Measurements from ENCODE around the gene PDE2A. TPM values are rescaled to one million over a fixed set of nuclear protein-coding genes. Genes with fewer than 3 reads are reported as not detected.
A peak's percentile ranks its signal among the peaks of the same experiment; 100 is the strongest.

Gene PDE2A
- polyA plus RNA-seq, 3 donors: 17.1 to 21.1 (median 17.9) TPM

DNA sequence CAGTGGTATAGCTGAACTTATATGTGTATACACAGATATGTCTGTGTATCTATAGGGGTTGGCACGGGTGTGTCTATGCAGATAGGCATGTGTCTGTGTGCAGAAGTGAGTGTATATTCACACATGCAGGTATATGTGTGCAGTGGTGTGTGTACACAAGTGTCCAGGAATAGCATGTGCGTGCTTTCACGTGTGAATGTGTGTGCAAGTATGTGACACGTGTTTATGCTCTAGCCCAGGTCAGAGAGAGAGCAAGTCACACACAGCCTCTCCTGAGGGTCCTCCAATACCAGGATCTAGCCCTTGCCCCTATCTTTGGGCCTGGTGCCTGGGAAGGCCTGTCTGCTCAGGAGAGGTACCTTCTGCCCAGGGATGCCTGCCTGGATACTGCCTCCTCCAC, 26.3 kb downstream of the PDE2A start:
- no peak for DNase-seq (ENCODE audit: extremely low read depth in 1 of 11, low read depth in 9 of 11, low spot score in 4 of 11)

DNA sequence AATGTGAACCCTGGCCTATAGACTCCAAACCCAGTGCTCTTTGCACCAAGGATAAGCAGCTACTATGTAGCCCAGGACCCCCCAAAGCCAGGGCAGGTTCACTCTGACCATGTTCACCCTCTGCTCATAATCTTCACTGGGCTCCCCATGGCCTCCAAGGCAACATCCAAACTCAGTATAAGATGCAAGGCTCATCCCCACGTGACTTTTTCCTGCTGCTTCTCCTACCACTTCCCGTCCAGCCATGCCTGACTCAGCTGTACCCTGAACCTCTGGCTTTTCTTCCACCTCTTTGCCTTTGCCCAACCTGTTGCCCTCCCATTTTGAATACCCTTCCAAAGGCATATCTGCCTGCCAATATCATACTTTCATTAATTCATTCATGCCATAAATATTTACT, 27.8 kb downstream of the PDE2A start:
- no peak for DNase-seq (ENCODE audit: extremely low read depth in 1 of 11, low read depth in 9 of 11, low spot score in 4 of 11)

DNA sequence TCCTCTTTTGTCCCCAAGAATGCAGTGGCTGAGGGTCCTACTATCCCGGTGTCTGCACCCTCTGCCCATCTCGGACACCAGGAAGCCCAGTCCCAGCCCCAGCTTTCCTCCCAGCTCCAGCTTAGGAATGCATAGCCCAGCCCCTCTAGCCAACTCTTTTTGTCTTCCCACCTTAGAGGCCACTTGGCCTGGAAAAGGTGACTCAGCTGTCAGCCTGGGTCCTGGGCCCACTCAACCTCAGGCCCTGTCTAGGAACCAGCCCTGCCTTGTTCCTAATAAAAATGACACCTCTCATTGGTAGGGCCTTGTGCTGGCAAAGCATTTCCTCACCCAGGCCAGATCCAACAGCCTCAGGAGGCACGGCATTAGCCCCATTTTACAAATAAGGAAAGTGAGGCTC, 28.2 kb downstream of the PDE2A start:
- no peak for DNase-seq (ENCODE audit: extremely low read depth in 1 of 11, low read depth in 9 of 11, low spot score in 4 of 11)

DNA sequence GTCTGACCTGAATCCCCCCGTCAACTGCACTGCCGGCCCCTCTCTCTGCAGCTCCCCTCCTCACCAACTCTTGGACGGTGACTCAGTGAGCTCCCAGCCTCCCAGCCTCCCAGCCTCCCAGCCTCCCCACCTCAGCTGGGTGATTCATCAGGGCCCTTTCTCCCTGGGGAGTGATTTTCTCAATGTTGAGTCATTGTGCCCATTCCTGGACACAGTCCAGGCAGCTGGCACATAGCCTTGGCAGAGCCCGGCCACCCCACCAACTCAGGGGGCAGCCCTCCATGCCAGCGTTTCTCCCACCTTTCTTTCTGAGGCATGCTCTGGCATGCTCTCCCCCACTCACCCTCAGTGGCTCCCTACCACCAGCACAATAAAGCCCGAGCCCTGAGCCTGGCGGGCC, 30.7 kb downstream of the PDE2A start:
- DNase-seq (ENCODE audit: extremely low read depth in 1 of 11, low read depth in 9 of 11, low spot score in 4 of 11): no peak

DNA sequence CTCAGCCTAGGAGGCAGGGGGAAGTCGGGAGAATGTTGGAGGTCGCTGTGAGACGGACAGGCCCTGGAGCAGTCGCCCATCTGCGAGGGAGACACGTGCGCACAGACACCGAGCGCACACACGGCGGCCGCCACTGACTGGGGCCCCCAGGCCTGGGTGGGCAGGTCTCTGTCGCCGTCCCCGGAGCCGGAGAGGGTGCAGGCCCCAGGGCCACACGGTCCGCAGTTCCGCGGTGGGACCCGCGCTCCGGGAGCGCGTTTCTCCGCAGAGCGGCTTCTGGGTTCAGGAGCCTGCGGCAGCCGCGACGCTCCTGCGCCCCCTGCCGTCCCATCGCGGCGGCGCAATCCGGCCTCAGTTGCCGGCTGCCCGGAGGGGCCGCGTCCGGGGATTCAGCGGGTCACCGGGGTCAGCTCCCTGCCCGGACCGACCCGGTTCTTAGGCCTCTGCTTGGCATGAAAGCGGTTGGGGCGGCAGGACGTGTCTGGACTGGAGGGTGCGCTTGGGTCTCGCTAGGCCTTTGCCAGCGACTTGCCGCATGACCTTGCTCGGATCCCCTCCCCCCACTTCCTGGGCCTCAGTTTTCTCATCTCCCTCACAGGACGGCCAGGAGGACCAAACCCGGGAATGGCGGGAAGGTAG, 31.2 kb downstream of the PDE2A start:
- DNase-seq (ENCODE audit: extremely low read depth in 1 of 11, low read depth in 9 of 11, low spot score in 4 of 11): peak in 5 of 11 donors; percentile 26 to 54 (median 42)

DNA sequence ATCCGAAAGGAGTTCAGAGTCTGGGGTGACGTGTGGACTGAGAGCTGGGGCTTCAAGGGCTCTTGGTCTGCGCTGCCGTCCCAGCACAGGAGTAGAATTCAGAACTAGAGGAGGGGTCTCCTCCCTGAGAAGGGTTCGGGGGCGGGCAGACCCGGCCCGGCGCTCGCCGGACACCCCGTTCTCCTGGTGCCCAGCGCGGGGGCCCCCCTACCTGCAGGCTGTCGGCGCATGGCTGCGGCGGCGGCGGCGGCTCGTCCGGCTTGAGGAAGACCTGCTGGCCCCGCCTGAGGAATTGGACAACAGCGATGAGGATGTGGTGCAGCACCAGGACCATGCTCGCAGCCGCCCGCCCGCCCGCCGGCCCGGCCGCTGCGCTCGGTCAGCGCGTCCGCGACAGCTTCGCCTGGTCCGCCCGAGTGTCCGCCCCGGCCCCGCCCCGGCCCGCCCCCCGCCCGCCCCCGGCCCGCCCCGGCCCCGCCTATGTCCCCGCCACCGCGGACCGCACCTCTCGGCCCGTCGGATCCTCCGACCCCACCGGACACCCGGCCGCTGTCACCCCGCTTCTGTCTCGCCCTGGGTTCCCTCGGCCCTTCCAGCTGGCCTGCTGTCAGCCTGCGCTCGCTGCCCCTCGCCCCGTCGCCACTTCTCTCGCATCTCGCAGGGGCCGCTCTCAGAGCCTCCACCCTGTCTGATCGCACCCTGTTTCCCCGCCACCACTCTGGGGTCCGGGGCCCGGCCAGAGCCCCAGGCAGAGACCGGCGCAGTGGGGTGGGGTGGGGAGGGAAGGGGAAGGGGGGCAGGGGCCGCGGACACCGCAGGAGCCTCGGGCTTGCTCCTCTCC, 32.0 kb downstream of the PDE2A start:
- no peak for DNase-seq (ENCODE audit: extremely low read depth in 1 of 11, low read depth in 9 of 11, low spot score in 4 of 11)

DNA sequence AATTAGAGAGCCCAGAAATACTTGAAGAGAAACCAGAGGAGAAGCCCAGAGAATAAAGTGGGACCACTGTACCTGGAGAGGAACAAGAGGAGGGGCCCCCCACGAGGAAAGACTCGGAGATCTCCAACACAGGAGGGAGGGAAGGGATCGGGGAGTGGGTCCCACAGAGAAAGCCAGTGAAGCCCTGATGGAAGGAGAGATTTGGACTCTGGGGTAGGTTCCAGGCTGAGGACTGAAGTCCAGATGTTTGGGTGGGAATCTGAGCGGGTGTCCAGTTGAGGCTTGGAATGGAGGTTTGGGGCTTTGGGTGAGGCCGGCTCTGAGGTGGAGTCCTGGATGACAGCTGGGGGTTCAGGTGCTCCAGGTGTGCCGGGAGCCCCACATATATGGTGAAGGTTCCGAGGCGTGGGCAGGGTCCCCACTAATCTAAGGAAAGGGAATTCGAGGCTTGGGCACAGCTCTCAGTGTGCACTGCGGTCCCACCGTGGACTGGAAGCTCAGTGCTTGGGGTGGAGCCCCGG, 32.6 kb downstream of the PDE2A start:
- DNase-seq (ENCODE audit: extremely low read depth in 1 of 11, low read depth in 9 of 11, low spot score in 4 of 11): no peak

DNA sequence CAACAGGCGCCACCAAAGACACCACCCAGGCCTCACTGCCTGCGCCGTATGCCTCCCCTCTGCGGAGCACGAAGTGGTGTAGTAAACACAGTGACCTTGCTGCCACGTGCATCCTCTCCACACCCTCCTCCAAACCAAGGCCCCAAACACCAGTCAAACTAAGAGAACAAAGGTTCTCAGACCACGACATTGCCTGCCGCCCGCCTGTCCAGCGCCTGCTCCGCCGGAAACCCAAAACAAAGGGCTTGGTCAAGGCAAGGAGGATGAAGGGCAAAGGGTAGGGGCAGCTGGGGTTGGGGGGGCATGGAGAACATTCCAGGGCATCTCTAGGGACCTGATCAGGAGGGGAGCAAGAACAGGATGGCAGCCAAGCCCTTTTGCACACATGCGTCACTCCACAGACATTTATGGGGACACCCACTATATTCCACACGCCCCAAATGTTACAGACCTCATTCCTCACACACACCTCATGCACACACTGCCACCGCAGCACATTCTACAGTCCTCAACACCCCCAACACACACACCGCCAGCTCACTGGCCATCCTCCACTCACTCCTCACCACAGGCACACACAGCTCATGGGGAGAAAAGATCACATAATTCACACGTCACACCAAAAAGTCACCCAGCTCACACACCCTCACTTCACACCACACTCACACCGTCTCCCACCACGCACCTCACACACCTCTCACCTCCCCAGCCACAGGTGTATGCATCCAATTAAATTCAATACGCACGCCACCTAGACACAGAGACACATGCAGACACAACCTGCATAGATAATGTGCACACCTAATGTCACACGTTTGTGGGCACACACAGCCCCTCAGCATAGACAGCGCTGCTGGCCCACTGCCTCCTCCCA, 34.5 kb downstream of the PDE2A start:
- no peak for DNase-seq (ENCODE audit: extremely low read depth in 1 of 11, low read depth in 9 of 11, low spot score in 4 of 11)

DNA sequence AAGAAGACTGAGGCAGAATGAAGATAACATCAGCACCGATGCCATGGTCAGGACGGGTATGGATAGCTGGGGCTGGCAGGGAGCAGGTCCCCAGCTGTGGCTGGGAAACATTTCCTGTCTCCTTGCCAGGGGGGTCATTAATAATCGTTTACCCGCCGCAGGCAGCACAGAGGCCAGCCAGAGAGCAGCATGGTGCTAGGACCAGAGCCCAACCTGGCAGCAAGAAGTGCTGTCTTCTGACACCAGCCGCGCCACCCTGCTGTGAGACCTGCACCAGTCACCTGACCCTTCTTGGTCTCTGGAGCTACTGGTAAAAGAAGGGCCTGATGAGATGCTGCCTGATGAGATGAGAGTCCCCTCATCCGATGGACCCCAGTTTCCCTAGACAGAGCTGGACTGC, 36.3 kb downstream of the PDE2A start:
- no peak for DNase-seq (ENCODE audit: extremely low read depth in 1 of 11, low read depth in 9 of 11, low spot score in 4 of 11)

DNA sequence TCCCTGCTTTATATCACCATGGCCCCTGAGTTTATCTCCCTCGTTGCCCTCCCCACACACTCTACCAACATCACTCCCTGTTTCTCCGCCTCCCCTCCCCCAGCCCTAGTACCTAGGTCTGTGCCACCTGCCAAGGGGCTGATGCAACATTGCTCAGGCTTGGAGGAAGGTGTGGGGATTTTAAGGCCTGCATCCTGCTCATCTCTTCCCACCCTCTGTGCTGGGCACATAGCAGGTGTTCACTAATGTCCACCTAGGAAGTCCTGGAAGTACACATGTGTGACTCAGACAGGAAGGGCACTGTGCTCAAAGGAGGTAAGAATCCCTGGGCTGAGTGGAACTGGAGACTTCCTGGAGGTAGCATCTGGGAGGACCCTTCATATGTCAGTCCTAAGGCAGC, 37.0 kb downstream of the PDE2A start:
- DNase-seq (ENCODE audit: extremely low read depth in 1 of 11, low read depth in 9 of 11, low spot score in 4 of 11): no peak

DNA sequence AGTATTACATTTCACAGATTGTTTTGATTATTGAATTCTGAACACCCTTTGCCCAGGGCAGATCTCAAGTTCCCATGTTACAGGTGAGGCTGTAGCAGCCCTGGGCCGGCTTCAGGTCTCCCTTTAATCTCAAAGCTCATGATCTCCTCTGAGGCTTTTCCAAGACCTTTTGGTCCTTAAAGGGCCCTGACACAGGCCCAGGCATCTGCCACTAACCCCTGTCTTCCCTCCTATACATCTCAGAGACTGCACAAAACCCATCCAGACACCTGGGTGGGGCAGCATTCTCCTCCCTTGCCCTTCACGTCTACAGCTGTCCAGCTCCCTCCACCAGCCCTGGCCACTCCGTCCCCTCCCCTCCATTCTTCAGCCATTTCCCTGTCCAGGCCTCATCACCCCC, 37.8 kb downstream of the PDE2A start:
- no peak for DNase-seq (ENCODE audit: extremely low read depth in 1 of 11, low read depth in 9 of 11, low spot score in 4 of 11)

DNA sequence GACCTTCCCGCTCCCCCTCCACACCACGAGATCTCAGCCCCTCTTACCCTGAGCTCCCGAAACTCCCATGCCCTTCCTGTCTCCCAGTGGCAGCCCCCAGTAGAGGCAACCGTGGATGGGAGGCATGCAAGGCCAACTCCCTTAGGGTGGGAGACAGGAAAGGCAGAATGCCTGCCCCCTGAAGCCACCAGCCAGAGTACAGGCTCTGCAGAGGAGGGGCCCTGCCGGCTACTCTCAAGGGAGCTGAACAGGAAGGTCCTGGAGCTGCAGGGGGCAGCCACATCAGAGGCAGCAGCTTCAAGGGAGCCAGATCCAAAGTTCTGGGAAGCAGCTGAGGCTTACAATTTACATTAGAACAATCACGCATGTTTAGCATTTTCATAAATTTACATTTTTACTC, 38.3 kb downstream of the PDE2A start:
- no peak for DNase-seq (ENCODE audit: extremely low read depth in 1 of 11, low read depth in 9 of 11, low spot score in 4 of 11)

DNA sequence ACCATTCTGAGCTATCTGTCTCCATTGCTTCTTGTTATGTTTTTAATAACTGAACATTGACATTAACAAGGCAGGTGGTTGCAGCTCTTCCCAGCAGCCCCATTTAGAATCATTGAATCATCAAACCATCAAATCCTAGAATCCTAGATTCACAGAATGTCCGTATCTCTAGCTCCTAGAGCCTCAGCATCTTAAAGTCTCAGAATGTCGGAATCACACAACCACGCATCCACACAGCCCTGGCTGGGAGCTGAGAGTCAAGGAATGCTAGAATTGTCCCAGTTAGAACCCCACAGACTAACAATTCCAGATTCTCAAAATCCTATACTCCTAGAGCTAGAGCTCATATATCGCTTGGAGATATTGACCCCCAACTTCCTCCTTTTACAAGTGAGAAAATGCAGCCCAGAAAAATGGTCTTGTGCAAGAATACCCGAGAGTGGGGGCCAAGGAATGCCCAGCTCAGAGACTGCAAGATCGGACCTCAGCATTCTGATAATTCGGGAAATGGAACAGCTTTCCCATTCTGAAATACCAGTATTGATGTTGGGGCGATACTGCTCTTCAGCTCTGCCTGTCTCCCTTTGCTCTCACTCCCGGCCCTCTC, 38.8 kb downstream of the PDE2A start:
- DNase-seq (ENCODE audit: extremely low read depth in 1 of 11, low read depth in 9 of 11, low spot score in 4 of 11): no peak

DNA sequence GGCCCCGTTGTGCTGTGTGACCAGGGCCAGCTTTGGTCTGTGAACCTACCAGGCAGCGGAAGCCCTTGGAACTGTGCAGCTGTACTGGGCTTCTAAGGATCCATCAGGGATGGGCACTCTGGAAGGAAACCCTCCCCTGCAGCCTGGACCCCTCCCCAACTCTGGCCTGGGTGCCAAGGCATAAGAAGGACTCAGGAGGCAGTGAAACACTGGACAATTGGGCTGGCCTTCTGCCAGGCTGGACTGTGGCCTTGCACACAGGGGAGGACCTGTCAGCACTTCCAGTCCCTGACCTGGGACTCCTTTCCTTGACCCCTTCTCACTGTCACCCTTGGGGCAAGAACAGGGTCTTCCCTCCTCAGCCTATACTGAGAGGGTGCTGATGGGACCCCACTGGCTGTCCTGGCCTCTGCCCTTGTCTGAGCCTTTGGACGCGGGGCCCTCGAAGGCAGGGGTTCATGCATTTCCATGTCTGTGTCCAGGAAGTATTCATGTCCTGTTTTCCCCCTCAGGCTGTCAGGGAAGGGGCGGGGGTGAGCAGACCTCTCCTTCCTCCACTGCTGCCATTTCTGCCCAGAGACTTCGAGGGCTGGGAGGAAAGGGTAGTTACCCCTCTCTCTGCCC, 39.6 kb downstream of the PDE2A start:
- no peak for DNase-seq (ENCODE audit: extremely low read depth in 1 of 11, low read depth in 9 of 11, low spot score in 4 of 11)

DNA sequence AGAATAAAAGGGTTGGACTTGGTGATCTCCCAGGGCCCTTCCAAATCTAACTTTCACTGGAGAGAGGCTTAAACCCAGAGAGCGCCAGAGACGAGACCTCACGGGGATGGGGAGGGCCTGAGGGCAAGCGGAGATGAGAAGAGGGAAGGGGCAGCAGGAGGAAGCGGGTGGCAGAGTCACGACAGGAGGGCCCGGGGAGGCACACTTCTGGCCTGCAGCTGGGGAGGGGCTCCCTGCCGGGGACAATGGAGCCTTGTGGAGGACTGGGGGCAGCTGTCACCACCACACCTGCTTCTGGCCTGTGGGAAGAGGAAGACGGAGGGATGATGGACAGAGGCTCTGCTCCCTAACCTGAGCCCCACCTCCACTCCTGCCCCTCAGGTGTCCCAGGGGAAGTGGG, 40.2 kb downstream of the PDE2A start:
- DNase-seq (ENCODE audit: extremely low read depth in 1 of 11, low read depth in 9 of 11, low spot score in 4 of 11): no peak

DNA sequence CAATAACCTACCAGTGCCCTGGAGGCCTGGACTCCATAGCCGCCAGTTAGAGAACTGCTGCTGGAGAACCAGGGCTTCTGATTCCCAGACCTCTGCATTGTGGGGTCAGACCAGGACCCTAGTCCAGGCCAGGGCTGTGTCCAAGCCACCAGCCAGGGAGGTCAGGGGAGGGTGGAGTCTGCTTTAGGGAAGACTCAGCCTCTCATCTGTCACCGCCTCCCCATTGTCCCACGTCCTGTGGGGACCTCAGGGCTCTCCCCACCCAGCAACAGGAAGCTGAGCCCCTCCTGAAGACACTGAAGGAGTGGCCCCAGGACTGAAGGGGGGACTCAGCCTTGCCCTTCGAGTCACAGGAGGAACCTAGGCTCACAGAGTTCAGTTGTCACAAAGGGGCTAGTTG, 41.2 kb downstream of the PDE2A start:
- DNase-seq (ENCODE audit: extremely low read depth in 1 of 11, low read depth in 9 of 11, low spot score in 4 of 11): no peak

DNA sequence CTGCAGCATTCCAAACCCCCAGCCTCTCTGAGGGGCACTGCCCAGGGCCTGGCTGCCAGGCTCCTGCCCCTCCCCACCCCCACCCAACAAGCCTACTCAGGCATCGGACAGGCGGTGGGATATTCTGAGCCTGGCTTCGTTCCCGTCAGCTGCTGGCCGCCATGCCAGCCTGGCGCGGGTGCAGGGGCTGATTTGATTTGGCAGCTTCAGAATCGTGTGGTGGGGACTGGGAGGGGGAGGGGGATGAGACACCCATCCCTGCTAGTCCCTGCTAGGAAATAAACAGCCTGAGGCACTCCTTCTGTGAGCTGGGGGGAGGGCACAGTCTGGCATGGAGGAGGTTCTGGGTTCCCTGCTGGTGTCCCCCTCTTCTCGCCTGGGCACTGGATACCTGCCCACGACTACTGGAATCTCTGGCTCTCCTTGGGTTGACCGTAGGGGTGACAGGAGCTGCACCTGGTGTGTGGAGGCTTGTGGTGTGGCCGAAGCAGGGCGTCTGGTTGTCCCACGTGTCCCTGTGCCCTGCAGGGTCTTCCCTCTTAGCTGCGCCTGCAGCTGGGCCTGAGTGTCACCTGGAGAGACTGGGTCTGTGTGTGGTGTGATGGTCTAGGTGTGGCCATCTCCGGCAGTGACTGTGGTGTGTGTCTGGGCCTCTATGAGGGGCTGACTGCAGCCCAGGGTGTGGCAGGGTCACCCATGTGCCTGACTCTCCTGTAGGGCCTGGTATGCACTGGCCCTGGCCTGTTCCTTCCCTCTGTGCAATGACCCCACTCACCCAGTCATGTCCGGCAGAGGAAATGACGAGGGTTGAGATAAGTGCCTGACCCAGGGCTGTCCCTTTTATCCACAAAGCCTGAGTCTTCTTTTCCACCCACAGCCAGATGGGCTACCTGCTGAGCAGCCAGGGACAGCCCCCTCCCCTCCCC, 42.2 kb downstream of the PDE2A start:
- DNase-seq (ENCODE audit: extremely low read depth in 1 of 11, low read depth in 9 of 11, low spot score in 4 of 11): no peak

Measured in renal cortex interstitium (tissue), 11 donors.